Central memory CD8-positive, alpha-beta T cell (primary cell): ENCODE results near the gene COL26A1.

Source experiments
- ATAC-seq: fragments of 150-1000 bp; cut with Tn5 transposase; replicated peaks from 2 replicates; pipeline ENCODE4 v1.10.0; 2022; ENCODE audit warnings: mild to moderate bottlenecking, moderate FRiP score, moderate number of reproducible peaks; ENCODE audit not compliant: poor library complexity, severe bottlenecking; ENCODE audit errors: extremely low read depth
- DNase-seq, 2 donors: peaks; one replicate each; pipeline ENCODE4 v3.0.0; 2021; ENCODE audit warnings: low spot score in 2 of 2
- H3K27ac Mint-ChIP-seq: one replicate; pipeline ENCODE4 v1.8.0; 2022; ENCODE audit warnings: low read depth, mild to moderate bottlenecking, moderate library complexity, mixed read lengths
- H3K27me3 Mint-ChIP-seq: one replicate; pipeline ENCODE4 v1.8.0; 2022; ENCODE audit warnings: mixed read lengths
- H3K36me3 Mint-ChIP-seq: one replicate; pipeline ENCODE4 v1.8.0; 2022; ENCODE audit warnings: mild to moderate bottlenecking, moderate library complexity, mixed read lengths; ENCODE audit not compliant: insufficient read depth
- H3K4me1 Mint-ChIP-seq: one replicate; pipeline ENCODE4 v1.8.0; 2022; ENCODE audit warnings: mixed read lengths
- H3K4me3 Mint-ChIP-seq: one replicate; pipeline ENCODE4 v1.8.0; 2022; ENCODE audit warnings: mild to moderate bottlenecking, moderate library complexity, mixed read lengths
- H3K9me3 Mint-ChIP-seq: one replicate; pipeline ENCODE4 v1.8.0; 2022; ENCODE audit warnings: mixed read lengths

Gene COL26A1

DNA sequence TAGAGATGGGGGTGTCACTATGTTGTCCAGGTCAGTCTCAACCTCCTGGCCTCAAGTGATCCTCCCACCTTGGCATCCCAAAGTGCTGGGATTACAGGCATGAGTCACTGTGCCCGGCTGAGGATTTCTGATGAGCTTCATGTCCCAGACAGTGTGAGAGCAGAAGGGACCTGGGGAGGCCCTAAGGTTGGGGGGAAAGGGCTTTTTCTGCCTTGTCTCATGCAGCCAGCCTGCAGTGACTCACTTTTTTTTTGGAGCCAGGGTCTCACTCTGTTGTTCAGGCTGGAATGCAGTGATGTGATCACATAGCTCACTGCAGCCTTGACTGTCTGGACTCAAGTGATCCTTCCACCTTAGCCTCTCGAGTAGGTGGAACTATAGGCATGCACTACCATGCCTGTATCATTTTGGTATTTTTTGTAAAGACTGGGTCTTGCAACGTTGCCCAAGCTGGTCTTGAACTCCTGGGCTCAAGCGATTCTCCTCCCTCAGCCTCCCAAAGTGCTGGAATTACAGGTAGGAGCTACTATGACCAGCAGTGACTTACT, 14.6 kb downstream of the COL26A1 start:
- H3K4me1 Mint-ChIP-seq = no peaks in the 10 kb centered on the region
- no peaks in the 10 kb centered on the region for H3K36me3 Mint-ChIP-seq
- DNase-seq (no peak), ATAC-seq (no peak)
- H3K27ac Mint-ChIP-seq = no peak overlapping the region
- H3K9me3 Mint-ChIP-seq = no peaks in the 10 kb centered on the region
- H3K27me3 Mint-ChIP-seq = peaks cover 24% of the 10 kb centered on the region
- H3K4me3 Mint-ChIP-seq = no peak overlapping the region

DNA sequence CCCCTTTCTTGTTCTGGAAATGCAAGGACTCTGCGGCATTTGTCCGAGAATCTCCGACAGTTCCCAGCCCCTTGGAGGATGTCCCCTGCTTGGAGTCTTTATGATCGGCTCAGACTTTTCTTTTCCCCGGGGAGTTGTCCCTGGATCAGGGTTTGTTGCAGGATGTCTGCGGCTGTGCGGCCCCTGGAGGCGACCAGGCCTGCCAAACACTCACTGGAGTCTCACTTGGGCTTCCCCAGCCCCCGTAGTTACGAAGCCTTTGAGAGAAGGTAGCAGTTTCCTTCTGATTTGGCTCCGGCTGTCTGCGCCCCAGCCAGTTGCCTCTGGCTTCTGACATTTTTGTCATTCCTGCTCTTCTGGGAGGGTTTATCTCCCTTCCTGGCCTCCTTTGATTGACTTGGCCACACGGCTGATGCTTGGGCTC, 16.1 kb downstream of the COL26A1 start:
- H3K4me3 Mint-ChIP-seq = no peak overlapping the region
- no peaks in the 10 kb centered on the region for H3K9me3 Mint-ChIP-seq
- no peaks in the 10 kb centered on the region for H3K4me1 Mint-ChIP-seq
- no peak for DNase-seq
- no peak overlapping the region for H3K27ac Mint-ChIP-seq
- ATAC-seq = no peak
- H3K36me3 Mint-ChIP-seq = no peaks in the 10 kb centered on the region
- H3K27me3 Mint-ChIP-seq = peaks cover 9% of the 10 kb centered on the region

DNA sequence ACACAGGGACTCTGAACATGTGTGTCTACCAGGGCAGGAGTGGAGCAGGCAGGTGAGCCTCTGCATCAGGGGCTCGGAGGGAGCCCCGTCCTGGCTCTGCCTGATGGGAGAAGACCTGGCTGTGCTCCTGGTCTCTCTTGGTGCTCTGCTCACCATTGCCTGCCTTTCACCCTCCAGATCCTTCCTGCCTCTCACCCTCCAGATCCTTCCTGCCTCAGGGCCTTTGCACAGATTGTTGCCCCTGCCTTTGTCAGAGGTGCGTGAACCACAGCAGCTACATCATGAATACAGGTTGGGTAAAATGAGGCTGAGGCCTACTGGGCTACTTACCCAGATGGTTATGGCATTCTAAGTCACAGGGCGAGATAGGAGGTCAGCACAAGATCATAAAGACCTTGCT, 16.6 kb downstream of the COL26A1 start:
- Mint-ChIP-seq H3K36me3 (no peaks in the 10 kb centered on the region), H3K9me3 (no peaks in the 10 kb centered on the region), H3K4me1 (no peaks in the 10 kb centered on the region), H3K27me3 (peaks cover 3% of the 10 kb centered on the region), H3K4me3 (no peak overlapping the region), H3K27ac (no peak overlapping the region)
- DNase-seq (no peak), ATAC-seq (no peak)

DNA sequence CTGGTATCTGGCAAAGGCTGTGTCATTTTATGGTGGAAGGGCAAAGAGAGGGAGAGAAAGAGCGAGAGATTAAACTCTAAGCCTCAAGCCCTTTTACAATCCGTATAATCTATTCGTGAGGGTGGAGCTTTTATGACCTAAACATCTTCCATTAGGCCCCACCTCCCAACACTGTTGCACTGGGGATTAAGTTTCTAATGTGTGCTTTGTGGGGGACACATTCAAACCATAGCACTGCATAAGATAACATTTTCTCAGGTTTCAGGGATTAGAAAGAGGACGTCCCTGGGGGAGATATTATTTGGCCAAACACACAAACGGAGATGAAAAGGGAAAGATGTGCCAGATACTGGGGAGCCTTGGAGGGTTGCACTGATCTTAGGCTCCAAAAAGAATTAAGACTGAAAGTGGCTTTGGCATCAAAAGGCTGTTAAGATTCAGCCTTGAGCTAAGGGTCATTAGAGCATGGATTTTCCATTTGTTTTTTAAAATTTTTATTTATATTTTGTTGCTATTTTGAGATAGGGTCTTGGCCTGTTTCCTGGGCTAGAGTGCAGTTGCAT, 19.0 kb downstream of the COL26A1 start:
- no peak for ATAC-seq
- DNase-seq = no peak
- Mint-ChIP-seq H3K9me3 (no peaks in the 10 kb centered on the region), H3K27ac (no peak overlapping the region), H3K4me1 (no peaks in the 10 kb centered on the region), H3K36me3 (no peaks in the 10 kb centered on the region), H3K4me3 (no peak overlapping the region), H3K27me3 (peaks cover 5% of the 10 kb centered on the region)

DNA sequence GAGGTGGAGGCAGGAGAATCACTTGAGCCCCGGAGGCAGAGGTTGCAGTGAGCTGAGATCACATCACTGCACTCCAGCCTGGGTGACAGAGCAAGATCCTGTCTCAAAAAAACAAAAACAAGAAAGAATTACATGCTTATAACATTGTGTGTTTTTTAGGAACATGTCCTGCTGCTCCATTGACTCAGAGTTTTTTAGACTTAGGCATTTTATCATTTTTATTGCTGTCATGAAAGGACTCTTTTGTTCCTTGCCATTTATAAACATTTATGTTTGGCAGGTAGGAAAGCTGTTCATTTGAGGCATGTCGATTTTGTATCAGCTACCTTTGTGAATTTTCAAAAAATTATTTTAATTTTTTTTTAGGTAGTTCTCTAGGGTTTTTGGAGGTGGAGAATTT, 20.3 kb downstream of the COL26A1 start:
- Mint-ChIP-seq H3K4me3 (no peak overlapping the region), H3K4me1 (no peaks in the 10 kb centered on the region), H3K36me3 (no peaks in the 10 kb centered on the region), H3K27ac (no peak overlapping the region), H3K27me3 (peaks cover 11% of the 10 kb centered on the region), H3K9me3 (no peaks in the 10 kb centered on the region)
- no peak for ATAC-seq
- no peak for DNase-seq

DNA sequence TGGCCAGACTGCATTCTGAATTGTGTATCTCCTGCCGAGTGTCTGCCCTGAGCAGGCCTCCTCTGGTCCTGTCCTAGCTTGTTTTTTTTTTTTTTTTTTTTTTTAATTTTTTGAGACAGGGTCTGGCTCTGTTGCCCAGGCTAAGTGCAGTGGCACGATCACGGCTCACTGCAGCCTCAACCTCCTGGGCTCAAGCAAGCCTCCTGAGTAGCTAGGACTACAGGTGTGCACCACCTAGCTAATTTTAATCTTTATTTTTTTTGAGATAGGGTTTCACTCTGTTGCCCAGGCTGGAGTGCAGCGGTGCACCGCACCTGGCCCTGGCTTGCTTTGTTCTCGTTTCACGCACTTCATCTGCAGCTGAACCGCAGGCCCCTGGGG, 23.5 kb downstream of the COL26A1 start:
- Mint-ChIP-seq H3K4me3 (no peak overlapping the region), H3K27ac (no peak overlapping the region)
- ATAC-seq = no peak

DNA sequence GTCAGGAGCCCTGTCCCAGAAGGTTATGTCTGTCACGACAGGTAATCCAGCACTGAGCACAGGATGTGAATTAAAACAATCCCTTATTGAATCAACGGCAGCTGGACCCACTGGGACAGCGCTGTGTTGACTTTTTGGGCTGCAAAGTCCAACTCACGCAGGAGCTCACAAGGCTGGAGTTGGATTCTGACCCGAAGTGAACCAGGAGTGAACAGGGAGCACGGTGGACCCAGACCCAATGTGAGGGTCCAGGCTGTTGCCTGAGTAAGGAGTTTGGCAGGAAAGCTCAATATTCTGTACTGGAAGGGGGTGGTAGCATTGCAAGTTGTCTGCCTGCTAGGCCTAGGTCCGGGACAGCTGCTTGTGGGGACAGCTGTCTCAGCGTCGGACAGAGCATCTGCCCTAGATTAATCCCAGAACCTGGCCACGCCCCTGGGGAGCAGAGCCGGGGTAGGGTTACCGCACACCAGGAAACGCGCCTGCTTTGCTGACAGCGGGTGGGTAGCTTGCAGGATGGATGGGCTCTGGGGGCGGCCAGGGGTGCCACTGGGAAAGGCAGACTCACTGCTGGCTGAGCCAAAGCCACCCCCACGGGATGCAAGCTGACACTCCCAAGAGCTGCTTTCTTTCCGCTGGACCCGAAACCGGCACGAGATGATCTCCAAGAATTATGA, 24.0 kb downstream of the COL26A1 start:
- Mint-ChIP-seq H3K4me3 (no peak overlapping the region), H3K27ac (no peak overlapping the region), H3K9me3 (no peaks in the 10 kb centered on the region), H3K36me3 (no peaks in the 10 kb centered on the region), H3K27me3 (peaks cover 24% of the 10 kb centered on the region), H3K4me1 (no peaks in the 10 kb centered on the region)
- DNase-seq = no peak
- no peak for ATAC-seq

More for the DNA sequence above, 23.5 kb downstream of the COL26A1 start:
- DNase-seq = no peak
- H3K9me3 Mint-ChIP-seq = no peaks in the 10 kb centered on the region
- H3K27me3 Mint-ChIP-seq = peaks cover 21% of the 10 kb centered on the region
- no peaks in the 10 kb centered on the region for H3K4me1 Mint-ChIP-seq
- no peaks in the 10 kb centered on the region for H3K36me3 Mint-ChIP-seq

DNA sequence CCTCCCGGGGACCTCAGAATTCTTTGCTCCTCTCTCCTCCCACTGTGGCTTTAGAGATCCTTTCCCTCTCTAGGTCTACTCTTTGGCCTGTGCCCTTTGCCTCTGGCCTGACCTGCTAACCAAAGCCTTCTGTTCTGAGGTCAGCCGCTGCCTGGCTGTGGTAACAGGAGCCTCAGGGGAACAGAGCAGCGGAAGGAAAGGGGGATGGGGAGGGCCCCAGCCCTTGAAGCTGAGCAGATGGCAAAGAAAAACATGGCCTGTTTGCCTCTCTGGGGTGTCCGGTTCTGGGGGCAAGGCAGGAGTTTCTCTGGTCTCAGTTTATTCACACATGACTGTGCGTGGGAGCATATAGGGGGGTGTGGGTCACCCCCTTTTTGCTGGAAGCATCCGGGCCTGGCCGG, 28.2 kb downstream of the COL26A1 start:
- no peak for DNase-seq
- no peaks in the 10 kb centered on the region for H3K4me1 Mint-ChIP-seq
- no peak overlapping the region for H3K27ac Mint-ChIP-seq
- no peaks in the 10 kb centered on the region for H3K9me3 Mint-ChIP-seq
- no peak for ATAC-seq
- H3K4me3 Mint-ChIP-seq = no peak overlapping the region
- no peaks in the 10 kb centered on the region for H3K36me3 Mint-ChIP-seq
- peaks cover 33% of the 10 kb centered on the region for H3K27me3 Mint-ChIP-seq

DNA sequence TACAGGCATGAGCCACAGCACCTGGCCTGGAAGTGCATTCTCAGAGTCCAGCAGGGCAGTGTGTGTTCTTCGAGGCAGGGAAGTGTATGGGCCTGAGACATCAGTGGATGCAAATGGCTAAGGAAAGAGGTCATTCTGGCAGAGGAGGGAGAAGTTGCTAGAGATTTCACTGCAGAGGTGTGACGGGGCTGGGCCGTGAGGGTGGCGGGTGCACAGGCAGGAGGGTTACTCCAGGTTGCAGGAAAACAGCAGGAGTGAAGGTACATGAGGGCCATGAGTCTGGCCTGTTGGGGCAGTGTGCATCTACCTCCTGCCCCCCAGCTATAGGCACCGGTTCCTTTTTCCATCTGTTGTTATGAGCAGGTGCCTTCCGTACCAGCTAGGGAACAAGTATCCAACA, 29.3 kb downstream of the COL26A1 start:
- DNase-seq (no peak), ATAC-seq (no peak)
- Mint-ChIP-seq H3K9me3 (no peaks in the 10 kb centered on the region), H3K27me3 (peaks cover 35% of the 10 kb centered on the region), H3K27ac (no peak overlapping the region), H3K36me3 (no peaks in the 10 kb centered on the region), H3K4me1 (no peaks in the 10 kb centered on the region), H3K4me3 (no peak overlapping the region)

DNA sequence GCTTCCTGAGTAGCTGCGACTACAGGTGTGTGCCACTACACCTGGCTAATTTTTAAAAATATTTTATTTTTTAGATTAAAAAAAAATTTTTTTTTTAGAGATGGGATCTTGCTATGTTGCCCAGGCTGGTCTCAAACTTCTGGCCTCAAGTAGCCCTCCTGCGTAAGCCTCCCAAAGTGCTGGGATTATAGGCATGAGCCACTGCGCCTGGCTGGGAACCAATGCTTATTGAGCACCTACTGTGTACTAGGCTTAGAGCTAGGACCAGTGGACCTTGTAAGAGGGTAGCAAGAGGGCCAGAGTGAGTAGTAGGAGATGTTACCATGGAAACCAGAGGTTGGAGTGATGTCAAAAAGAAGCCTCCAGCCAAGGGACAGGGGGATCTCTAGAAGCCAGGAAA, 31.2 kb downstream of the COL26A1 start:
- no peak for ATAC-seq

DNA sequence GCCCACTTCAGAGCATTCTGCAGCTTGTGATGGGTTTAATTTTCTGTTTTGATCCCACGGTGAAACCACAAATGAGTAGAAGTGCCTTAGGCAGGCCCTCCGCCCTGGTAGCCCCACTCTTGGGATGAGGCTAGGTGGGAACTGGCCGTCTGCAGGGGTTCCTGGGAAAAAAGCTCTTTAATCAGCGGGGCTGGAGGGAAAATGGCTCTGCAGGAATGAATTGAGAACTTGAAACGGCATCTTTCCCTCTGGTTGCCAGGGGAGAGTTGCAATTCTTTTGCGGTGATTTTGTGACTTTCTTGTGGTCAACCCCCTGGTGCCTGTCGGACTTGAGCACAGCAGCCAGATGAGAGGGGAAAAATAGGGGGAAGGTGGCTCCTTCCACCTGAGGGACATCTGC, 32.7 kb downstream of the COL26A1 start:
- Mint-ChIP-seq H3K4me3 (no peak overlapping the region), H3K9me3 (no peaks in the 10 kb centered on the region), H3K27me3 (peaks cover 56% of the 10 kb centered on the region), H3K36me3 (peaks cover 1% of the 10 kb centered on the region), H3K4me1 (no peaks in the 10 kb centered on the region), H3K27ac (no peak overlapping the region)
- DNase-seq (no peak), ATAC-seq (no peak)

More for the DNA sequence above, 31.2 kb downstream of the COL26A1 start:
- no peak for DNase-seq
- Mint-ChIP-seq H3K36me3 (peaks cover under 1% of the 10 kb centered on the region), H3K4me3 (no peak overlapping the region), H3K27me3 (peaks cover 49% of the 10 kb centered on the region), H3K4me1 (no peaks in the 10 kb centered on the region), H3K27ac (no peak overlapping the region), H3K9me3 (no peaks in the 10 kb centered on the region)

DNA sequence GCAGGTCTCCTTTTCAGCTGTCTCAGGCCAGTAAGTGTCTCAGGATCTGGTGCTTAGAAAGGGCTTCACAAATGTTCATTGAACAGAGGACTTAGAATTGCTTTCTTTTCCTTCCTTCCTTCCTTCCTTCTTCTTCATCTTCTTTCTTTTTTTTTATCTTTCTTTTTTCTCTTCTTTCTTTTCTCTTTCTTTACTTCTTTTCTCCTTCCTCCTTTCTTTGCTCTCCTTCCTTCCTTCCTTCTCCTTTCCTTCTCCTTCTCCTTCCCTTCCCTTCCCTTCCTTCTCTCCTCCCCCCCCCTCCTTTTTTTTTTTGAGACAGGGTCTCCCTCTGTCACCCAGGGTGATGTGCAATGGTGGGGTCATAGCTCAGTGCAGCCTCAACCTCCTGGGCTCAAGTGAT, 34.6 kb downstream of the COL26A1 start:
- no peak overlapping the region for H3K4me3 Mint-ChIP-seq
- no peak overlapping the region for H3K27ac Mint-ChIP-seq
- H3K4me1 Mint-ChIP-seq = no peaks in the 10 kb centered on the region
- H3K27me3 Mint-ChIP-seq = peaks cover 66% of the 10 kb centered on the region
- ATAC-seq (no peak), DNase-seq (no peak)
- H3K9me3 Mint-ChIP-seq = no peaks in the 10 kb centered on the region
- peaks cover 1% of the 10 kb centered on the region for H3K36me3 Mint-ChIP-seq

DNA sequence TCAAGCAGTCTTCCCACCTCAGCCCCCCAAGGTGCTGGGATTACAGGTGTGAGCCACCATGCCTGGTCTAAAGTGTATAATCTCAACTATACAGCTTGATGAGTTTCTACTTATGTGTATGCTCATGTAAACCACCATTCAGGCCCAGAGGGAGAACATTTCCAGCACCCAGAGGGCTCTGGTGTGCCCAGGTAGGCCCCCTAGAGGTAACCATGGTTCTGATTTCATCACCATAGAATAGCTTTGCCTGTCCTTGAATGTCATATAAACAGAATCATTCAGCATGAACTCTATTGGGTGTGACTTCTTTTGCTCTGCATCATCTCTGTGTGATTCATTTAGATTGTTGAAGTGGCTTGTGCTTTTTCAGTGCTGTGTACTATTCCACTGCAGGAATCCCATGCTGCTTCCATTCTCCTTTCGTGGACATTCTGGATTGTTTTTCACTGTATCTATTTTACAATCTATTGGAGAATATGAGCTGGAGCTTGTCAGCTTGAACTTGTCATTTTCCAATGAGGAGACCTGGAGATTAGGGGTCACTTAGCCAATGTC, 35.2 kb downstream of the COL26A1 start:
- Mint-ChIP-seq H3K4me1 (no peaks in the 10 kb centered on the region), H3K36me3 (peaks cover 1% of the 10 kb centered on the region), H3K27me3 (peaks cover 71% of the 10 kb centered on the region), H3K27ac (no peak overlapping the region), H3K4me3 (no peak overlapping the region), H3K9me3 (no peaks in the 10 kb centered on the region)
- no peak for ATAC-seq
- DNase-seq = no peak
